Suprapubic skin (tissue), 3 donors: ENCODE results near the gene SLC30A2.

Source experiments
- EP300 ChIP-seq: sonication (generic); formaldehyde crosslinking; IDR thresholded peaks from one replicate; pipeline ENCODE4 v1.6.1; 2017; ENCODE audit warnings: antibody characterized with exemption
- TF ChIP-seq, protein P1 (sequence below), 2 donors: fragments of 200-600 bp in 1 of 2; fragments of 450-650 bp in 1 of 2; sonication (generic) in 1 of 2; IDR thresholded peaks; one replicate each; pipeline ENCODE4 v1.5.1; 2016 to 2019; ENCODE audit warnings: antibody characterized with exemption in 2 of 2, mild to moderate bottlenecking in 1 of 2, moderate library complexity in 1 of 2

DNA sequence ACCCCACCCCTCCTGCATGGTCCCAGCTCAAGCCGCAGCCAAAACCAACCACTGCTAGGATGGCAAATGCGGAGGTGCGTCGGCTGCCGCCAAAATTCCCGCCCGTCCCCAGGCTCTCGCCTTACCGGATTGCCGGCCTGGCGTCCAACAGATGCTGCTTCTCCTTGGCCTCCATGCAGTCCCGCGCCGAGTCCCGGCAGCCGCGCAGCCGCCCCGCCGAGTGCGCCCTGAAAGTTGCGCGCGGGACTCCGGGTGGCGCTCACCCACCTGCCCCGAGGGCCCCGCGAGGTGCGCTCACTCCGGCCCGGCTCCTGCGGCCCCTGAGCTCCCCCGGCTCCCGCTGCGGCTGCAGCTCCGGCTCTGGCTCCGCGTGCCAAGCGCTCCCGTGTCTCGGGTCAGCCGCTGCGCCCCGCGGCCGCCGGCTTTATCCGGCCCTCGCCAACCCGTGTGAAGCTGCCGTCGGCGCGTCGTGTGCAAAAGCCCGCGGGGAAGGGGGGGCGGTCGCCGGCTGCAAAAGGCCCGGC lies at the start of gene SLC30A2:
- no peak for TF ChIP-seq EP300
- TF ChIP-seq, protein P1, sequence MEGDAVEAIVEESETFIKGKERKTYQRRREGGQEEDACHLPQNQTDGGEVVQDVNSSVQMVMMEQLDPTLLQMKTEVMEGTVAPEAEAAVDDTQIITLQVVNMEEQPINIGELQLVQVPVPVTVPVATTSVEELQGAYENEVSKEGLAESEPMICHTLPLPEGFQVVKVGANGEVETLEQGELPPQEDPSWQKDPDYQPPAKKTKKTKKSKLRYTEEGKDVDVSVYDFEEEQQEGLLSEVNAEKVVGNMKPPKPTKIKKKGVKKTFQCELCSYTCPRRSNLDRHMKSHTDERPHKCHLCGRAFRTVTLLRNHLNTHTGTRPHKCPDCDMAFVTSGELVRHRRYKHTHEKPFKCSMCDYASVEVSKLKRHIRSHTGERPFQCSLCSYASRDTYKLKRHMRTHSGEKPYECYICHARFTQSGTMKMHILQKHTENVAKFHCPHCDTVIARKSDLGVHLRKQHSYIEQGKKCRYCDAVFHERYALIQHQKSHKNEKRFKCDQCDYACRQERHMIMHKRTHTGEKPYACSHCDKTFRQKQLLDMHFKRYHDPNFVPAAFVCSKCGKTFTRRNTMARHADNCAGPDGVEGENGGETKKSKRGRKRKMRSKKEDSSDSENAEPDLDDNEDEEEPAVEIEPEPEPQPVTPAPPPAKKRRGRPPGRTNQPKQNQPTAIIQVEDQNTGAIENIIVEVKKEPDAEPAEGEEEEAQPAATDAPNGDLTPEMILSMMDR (IDR thresholded peaks at IDR 0.05) = no peak
